ENCODE results near the gene MAP4K4. TPM values are rescaled to one million over a fixed set of nuclear protein-coding genes. Genes with fewer than 3 reads are reported as not detected.

MAP4K4 gene
- total and polyA plus RNA-seq, 2 of the 13 experiments (the other 11 are each of a cell fraction or from before 2014, with no cell fraction given): 105 to 264 TPM

DNA sequence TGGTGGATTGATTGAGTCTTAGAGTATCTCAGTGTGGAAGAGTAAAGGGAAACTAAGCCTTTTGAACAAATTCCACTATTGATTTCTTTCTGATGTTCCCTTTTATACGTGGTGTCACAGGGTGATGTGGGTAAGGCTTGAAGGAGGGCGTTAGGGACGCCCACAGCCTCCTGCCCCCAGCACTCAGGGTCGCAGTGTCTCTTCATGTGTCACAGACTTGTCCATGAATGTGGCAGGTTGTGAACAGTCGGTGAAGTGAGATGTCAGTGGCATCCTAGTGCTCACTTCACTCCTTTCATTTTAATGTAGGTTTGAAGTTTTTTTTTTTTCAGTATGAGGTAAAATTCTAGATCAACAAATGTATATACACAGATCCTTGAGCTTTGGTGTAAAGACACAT lies 171.0 kb downstream of the MAP4K4 start:
- ATAC-seq (no peak), DNase-seq (ENCODE audit: low spot score) (no peak), FAIRE-seq (no peak)
- in situ Hi-C loops (cut with HindIII; ENCODE audit: extremely low pct_ligation_motif_present, low pct_unique_long_range_greater_than_20kb) (no loop called here), intact Hi-C loops (cut with micrococcal nuclease; ENCODE audit: unreplicated experiment) (no loop called here)
- H3K9ac ChIP-seq (ENCODE audit: insufficient read depth, low read depth, low read length): no peak overlapping the region
- no peaks in the 10 kb centered on the region for H3K9me3 ChIP-seq (ENCODE audit: low read length)
- BruUV-seq (replicated peaks): no TSS peak
- H4K20me1 ChIP-seq (ENCODE audit: insufficient read depth, low read length): no peaks in the 10 kb centered on the region
- CTCF ChIA-PET (ENCODE audit: low intra/inter-chr PET ratio, low total read pairs): no interaction called here
- TF ChIP-seq RBM22 (optimal IDR thresholded peaks at IDR 0.05; ENCODE audit: low read length) (peak; percentile 94), ZFY (CRISPR knock-in tag; IDR thresholded peaks at IDR 0.05) (no peak)
- TF ChIP-seq, protein P1, sequence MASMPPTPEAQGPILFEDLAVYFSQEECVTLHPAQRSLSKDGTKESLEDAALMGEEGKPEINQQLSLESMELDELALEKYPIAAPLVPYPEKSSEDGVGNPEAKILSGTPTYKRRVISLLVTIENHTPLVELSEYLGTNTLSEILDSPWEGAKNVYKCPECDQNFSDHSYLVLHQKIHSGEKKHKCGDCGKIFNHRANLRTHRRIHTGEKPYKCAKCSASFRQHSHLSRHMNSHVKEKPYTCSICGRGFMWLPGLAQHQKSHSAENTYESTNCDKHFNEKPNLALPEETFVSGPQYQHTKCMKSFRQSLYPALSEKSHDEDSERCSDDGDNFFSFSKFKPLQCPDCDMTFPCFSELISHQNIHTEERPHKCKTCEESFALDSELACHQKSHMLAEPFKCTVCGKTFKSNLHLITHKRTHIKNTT (CRISPR knock-in tag; IDR thresholded peaks at IDR 0.05): no peak
- H3K4me1 ChIP-seq (ENCODE audit: insufficient read depth, low read length): no peaks in the 10 kb centered on the region
- peaks cover 58 to 94% of the 10 kb centered on the region in 2 experiments for H3K36me3 ChIP-seq (replicated peaks in 1 of 2; ENCODE audit: control insufficient read depth in 1 of 2, insufficient read depth in 2 of 2, low read length in 2 of 2)
- 95% methylated on average over 5 of the region's 5 CpGs for WGBS (ENCODE audit: low lambda C conversion rate)
- POLR2A ChIA-PET: no interaction called here
- H2AFZ ChIP-seq (ENCODE audit: low read length): no peak overlapping the region
- no peak overlapping the region for H3K4me3 ChIP-seq (replicated peaks in 1 of 3; ENCODE audit: insufficient read depth in 1 of 3, low read depth in 2 of 3, low read length in 3 of 3)
- no peak overlapping the region for H3K27ac ChIP-seq (ENCODE audit: extremely low read length, insufficient read depth, low read length)
- H3K79me2 ChIP-seq (ENCODE audit: insufficient read depth, low read length): no peaks in the 10 kb centered on the region
- no peaks in the 10 kb centered on the region for H3K27me3 ChIP-seq (ENCODE audit: control insufficient read depth in 1 of 2, insufficient read depth in 2 of 2, low read length in 2 of 2)
- no peak overlapping the region for H3K4me2 ChIP-seq (ENCODE audit: low read depth, low read length)

DNA sequence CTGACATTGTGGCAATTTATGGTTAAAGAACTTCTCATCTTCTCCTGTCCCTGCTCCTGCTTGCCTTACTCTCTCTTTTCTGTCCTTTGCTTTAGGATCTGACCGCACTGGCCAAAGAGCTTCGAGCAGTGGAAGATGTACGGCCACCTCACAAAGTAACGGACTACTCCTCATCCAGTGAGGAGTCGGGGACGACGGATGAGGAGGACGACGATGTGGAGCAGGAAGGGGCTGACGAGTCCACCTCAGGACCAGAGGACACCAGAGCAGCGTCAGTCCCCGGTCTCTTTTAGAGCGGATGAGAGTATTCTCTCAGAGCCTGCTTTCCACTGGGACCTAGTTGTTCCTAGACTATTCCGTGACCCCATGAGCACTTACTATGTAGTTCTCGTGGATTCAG lies 172.0 kb downstream of the MAP4K4 start:
- TF ChIP-seq RBM22 (optimal IDR thresholded peaks at IDR 0.05; ENCODE audit: low read length) (peak; percentile 71), MTA1 (CRISPR knock-in tag; IDR thresholded peaks at IDR 0.05; ENCODE audit: borderline replicate concordance) (0 out of 2 replicates have a peak, but pooled peaks have one; percentile 35), ZBTB21 (CRISPR knock-in tag; IDR thresholded peaks at IDR 0.05) (no peak)
- Histone ChIP-seq H3K4me1 (ENCODE audit: insufficient read depth, low read length) (no peaks in the 10 kb centered on the region), H3K27me3 (ENCODE audit: control insufficient read depth in 1 of 2, insufficient read depth in 2 of 2, low read length in 2 of 2) (no peaks in the 10 kb centered on the region), H3K79me2 (ENCODE audit: insufficient read depth, low read length) (no peaks in the 10 kb centered on the region), H2AFZ (ENCODE audit: low read length) (no peak overlapping the region), H3K9ac (ENCODE audit: insufficient read depth, low read depth, low read length) (no peak overlapping the region), H4K20me1 (ENCODE audit: insufficient read depth, low read length) (no peaks in the 10 kb centered on the region), H3K9me3 (ENCODE audit: low read length) (no peaks in the 10 kb centered on the region), H3K4me3 (replicated peaks in 1 of 3; ENCODE audit: insufficient read depth in 1 of 3, low read depth in 2 of 3, low read length in 3 of 3) (no peak overlapping the region), H3K36me3 (replicated peaks in 1 of 2; ENCODE audit: control insufficient read depth in 1 of 2, insufficient read depth in 2 of 2, low read length in 2 of 2) (peaks cover 62 to 97% of the 10 kb centered on the region in 2 experiments), H3K4me2 (ENCODE audit: low read depth, low read length) (no peak overlapping the region), H3K27ac (ENCODE audit: extremely low read length, insufficient read depth, low read length) (no peak overlapping the region)
- no peak for DNase-seq (ENCODE audit: low spot score)
- WGBS (ENCODE audit: low lambda C conversion rate): 98% methylated on average over 15 of the region's 15 CpGs
- ChIA-PET POLR2A (no interaction called here), CTCF (ENCODE audit: low intra/inter-chr PET ratio, low total read pairs) (no interaction called here)
- no peak; the same call in 2 of the 3 replicates for ATAC-seq
- in situ Hi-C loops (cut with HindIII; ENCODE audit: extremely low pct_ligation_motif_present, low pct_unique_long_range_greater_than_20kb): no loop called here
- intact Hi-C loops (cut with micrococcal nuclease; ENCODE audit: unreplicated experiment): no loop called here
- no peak for FAIRE-seq
- BruUV-seq (replicated peaks): no TSS peak
